Measurements from ENCODE around the gene HLA-DQB1.

- TF ChIP-seq PATZ1 (CRISPR knock-in tag; IDR thresholded peaks at IDR 0.05; ENCODE audit: borderline replicate concordance) (no peak), SNAI2 (CRISPR knock-in tag; IDR thresholded peaks at IDR 0.05) (no peak), ZFP3 (CRISPR knock-in tag; IDR thresholded peaks at IDR 0.05) (no peak), ZFP30 (CRISPR knock-in tag; IDR thresholded peaks at IDR 0.05) (no peak)
Observed at GRCh38 chr6:32625137-32625536, 41.3 kb downstream of the HLA-DQB1 start.
